ENCODE measurements around the gene PSMB3.

The PSMB3 gene

GRCh38 chr17:38735161-38735997 lies 17.2 kb upstream of the PSMB3 start (continued):
- peak; percentile 93 for TF ChIP-seq HIC1 (tag by site-specific recombination; IDR thresholded peaks at IDR 0.05)
- peak; percentile 88 for TF ChIP-seq ZFHX2 (tag by site-specific recombination; conservative IDR thresholded peaks at IDR 0.05)
- TF ChIP-seq ZEB2 (tag by site-specific recombination; IDR thresholded peaks at IDR 0.05), result peak; percentile 55; the same call in 1 of the 2 replicates
- TF ChIP-seq ZNF398 (tag by site-specific recombination; IDR thresholded peaks at IDR 0.05), result peak; percentile 91
- TF ChIP-seq PRDM10 (tag by site-specific recombination; IDR thresholded peaks at IDR 0.05), result peak; percentile 45

- H3K27ac ChIP-seq (ENCODE audit: extremely low read depth, low read depth, low read length), result no peak overlapping the region
- H3K4me1 ChIP-seq (ENCODE audit: control insufficient read depth, insufficient read depth, low read length), result peaks cover 9% of the 10 kb centered on the region
- TF ChIP-seq ZNF621 (tag by site-specific recombination; IDR thresholded peaks at IDR 0.05) (no peak), KLF1 (tag by site-specific recombination; IDR thresholded peaks at IDR 0.05) (peak; percentile 81), PRDM10 (tag by site-specific recombination; IDR thresholded peaks at IDR 0.05) (peak; percentile 28)
- ChIA-PET CTCF (interaction anchor here (0.6 to 3.2 kb wide), 3 partner anchors 11 to 74 kb away, joined by 3 to 15 read pairs (median 3); no protein-coding TSS in a partner anchor), POLR2A (interaction anchor here (0.6 kb wide), 1 partner anchor 56 kb away, joined by 3 read pairs; no protein-coding TSS in a partner anchor)
- H3K36me3 ChIP-seq (ENCODE audit: control insufficient read depth in 2 of 2, insufficient read depth in 1 of 2, low read length in 2 of 2), result peaks cover 13 to 68% of the 10 kb centered on the region in 2 experiments; a peak in 2 of 3 replicates
- no peak overlapping the region for H3K4me3 ChIP-seq (ENCODE audit: low read depth, low read length)
- no peaks in the 10 kb centered on the region for H3K9me3 ChIP-seq (ENCODE audit: control insufficient read depth, insufficient read depth, low read depth, low read length)
These were observed 14.4 kb upstream of the PSMB3 start for GRCh38 chr17:38738007-38738662.

- H3K4me3 ChIP-seq (ENCODE audit: low read depth, low read length), result no peak overlapping the region
- H3K36me3 ChIP-seq (ENCODE audit: control insufficient read depth in 2 of 2, insufficient read depth in 1 of 2, low read length in 2 of 2), result peaks cover 13 to 63% of the 10 kb centered on the region in 2 experiments; a peak in 2 of 3 replicates
- POLR2A ChIA-PET, result no interaction called here
- CTCF ChIA-PET, result interaction anchor here (1.5 kb wide), 1 partner anchor 11 kb away, joined by 3 read pairs; no protein-coding TSS in a partner anchor
- H3K27ac ChIP-seq (ENCODE audit: extremely low read depth, low read depth, low read length), result no peak overlapping the region
- H3K4me1 ChIP-seq (ENCODE audit: control insufficient read depth, insufficient read depth, low read length), result peaks cover 14% of the 10 kb centered on the region
- H3K9me3 ChIP-seq (ENCODE audit: control insufficient read depth, insufficient read depth, low read depth, low read length), result no peaks in the 10 kb centered on the region
- TF ChIP-seq HOXD13 (CRISPR knock-in tag; IDR thresholded peaks at IDR 0.05; ENCODE audit: borderline replicate concordance) (no peak), PRDM10 (tag by site-specific recombination; IDR thresholded peaks at IDR 0.05) (no peak), SP7 (tag by site-specific recombination; IDR thresholded peaks at IDR 0.05) (no peak), ZNF114 (tag by site-specific recombination; IDR thresholded peaks at IDR 0.05) (no peak), ZNF76 (tag by site-specific recombination; IDR thresholded peaks at IDR 0.05; ENCODE audit: borderline replicate concordance, low read depth) (no peak), SETDB1 (IDR thresholded peaks at IDR 0.05; ENCODE audit: insufficient read length, low read length) (no peak), GLI2 (tag by site-specific recombination; IDR thresholded peaks at IDR 0.05; ENCODE audit: borderline replicate concordance, low read depth) (no peak)
These were observed 13.9 kb upstream of the PSMB3 start for GRCh38 chr17:38738686-38739085.

Measured in HEK293 (cell line).